Suprapubic skin (tissue), 4 donors: ENCODE data around the gene SPOP. TPM values are rescaled to one million over a fixed set of nuclear protein-coding genes. Genes with fewer than 3 reads are reported as not detected.
A peak's percentile ranks its signal among the peaks of the same experiment; 100 is the strongest.

Source experiments
- DNase-seq, 2 donors: peaks; one replicate each; pipeline ENCODE4 v3.0.0-alpha.2; 2019; ENCODE audit warnings: low spot score in 2 of 2
- H3K27ac ChIP-seq: fragments of 200-600 bp; sonication (generic); one replicate; pipeline ENCODE4 v1.5.1; 2019
- H3K27me3 ChIP-seq: fragments of 200-600 bp; sonication (generic); one replicate; pipeline ENCODE4 v1.5.1; 2019
- H3K36me3 ChIP-seq: fragments of 200-600 bp; sonication (generic); one replicate; pipeline ENCODE4 v1.5.1; 2019
- H3K4me1 ChIP-seq: fragments of 200-600 bp; sonication (generic); one replicate; pipeline ENCODE4 v1.5.1; 2019
- H3K4me3 ChIP-seq: fragments of 200-600 bp; sonication (generic); one replicate; pipeline ENCODE4 v1.5.1; 2019; ENCODE audit warnings: mild to moderate bottlenecking
- H3K9me3 ChIP-seq: fragments of 200-600 bp; sonication (generic); one replicate; pipeline ENCODE4 v1.5.1; 2019
- CTCF ChIP-seq, 2 donors: fragments of 200-600 bp in 1 of 2; fragments of 450-650 bp in 1 of 2; sonication (generic) in 1 of 2; IDR thresholded peaks; one replicate each; pipeline ENCODE4 v1.5.1; 2016 to 2019; ENCODE audit warnings: antibody characterized with exemption in 2 of 2, mild to moderate bottlenecking in 1 of 2, moderate library complexity in 1 of 2
- EP300 ChIP-seq: sonication (generic); formaldehyde crosslinking; IDR thresholded peaks from one replicate; pipeline ENCODE4 v1.6.1; 2017; ENCODE audit warnings: antibody characterized with exemption
- POLR2A ChIP-seq, 2 donors: fragments of 450-650 bp; IDR thresholded peaks; one replicate each; pipeline ENCODE4 v1.6.1; 2017; ENCODE audit warnings: antibody characterized with exemption in 2 of 2, mild to moderate bottlenecking in 2 of 2, moderate library complexity in 2 of 2
- POLR2AphosphoS5 ChIP-seq, 3 donors: sonication (generic); formaldehyde crosslinking; IDR thresholded peaks; one replicate each; pipeline ENCODE4 v1.6.1; 2017; ENCODE audit warnings: antibody characterized with exemption in 3 of 3
- WGBS: methylation state at CpG from one replicate; pipeline ENCODE4 v1.1.5; 2018; 5-methylcytosine and 5-hydroxymethylcytosine counted together
- total RNA-seq, 4 donors: library from RNA; depleted of rRNA; stranded (reverse); fragments of >200 nt; gene quantifications; one replicate each; pipeline ENCODE4 v1.1.0, GENCODE V29; 2016

The SPOP gene
- total RNA-seq, 4 donors from 2014 or later, result 26.1 to 59.3 (median 41.7) TPM

- TF ChIP-seq CTCF (IDR thresholded peaks at IDR 0.05) (no peak), EP300 (no peak), POLR2AphosphoS5 (IDR thresholded peaks at IDR 0.05) (no peak), POLR2A (IDR thresholded peaks at IDR 0.05) (no peak)
- Histone ChIP-seq H3K27me3 (no peaks in the 10 kb centered on the region), H3K27ac (no peak overlapping the region), H3K4me1 (peaks cover 3% of the 10 kb centered on the region), H3K36me3 (peaks cover 66% of the 10 kb centered on the region), H3K9me3 (no peaks in the 10 kb centered on the region), H3K4me3 (no peak overlapping the region)
- no peak for DNase-seq
- 61% methylated on average over 6 of the region's 6 CpGs for WGBS
Observed at GRCh38 chr17:49700960-49701359, 23.1 kb upstream of the SPOP start.

GRCh38 chr17:49699966-49700575 lies 22.2 kb upstream of the SPOP start:
- DNase-seq, result no peak
- peaks cover 58% of the 10 kb centered on the region for H3K36me3 ChIP-seq
- H3K27ac ChIP-seq, result no peak overlapping the region

GRCh38 chr17:49698005-49698404 lies 20.1 kb upstream of the SPOP start:
- peaks cover 8% of the 10 kb centered on the region for H3K4me1 ChIP-seq
- H3K4me3 ChIP-seq, result no peak overlapping the region
- H3K9me3 ChIP-seq, result no peaks in the 10 kb centered on the region
- no peak overlapping the region for H3K27ac ChIP-seq
- H3K27me3 ChIP-seq, result no peaks in the 10 kb centered on the region
- H3K36me3 ChIP-seq, result peaks cover 37% of the 10 kb centered on the region
- DNase-seq, result no peak
- TF ChIP-seq POLR2A (IDR thresholded peaks at IDR 0.05) (no peak), POLR2AphosphoS5 (IDR thresholded peaks at IDR 0.05) (no peak), EP300 (no peak), CTCF (IDR thresholded peaks at IDR 0.05) (no peak)
- WGBS, result 64% methylated on average over 6 of the region's 6 CpGs

More at GRCh38 chr17:49699966-49700575, 22.2 kb upstream of the SPOP start:
- no peaks in the 10 kb centered on the region for H3K27me3 ChIP-seq
- no peak for TF ChIP-seq CTCF (IDR thresholded peaks at IDR 0.05)
- TF ChIP-seq EP300, result no peak
- TF ChIP-seq POLR2A (IDR thresholded peaks at IDR 0.05), result no peak
- no peak for TF ChIP-seq POLR2AphosphoS5 (IDR thresholded peaks at IDR 0.05)
- no peak overlapping the region for H3K4me3 ChIP-seq
- H3K9me3 ChIP-seq, result no peaks in the 10 kb centered on the region
- peaks cover 7% of the 10 kb centered on the region for H3K4me1 ChIP-seq
- WGBS, result 66% methylated on average over 8 of the region's 8 CpGs

- H3K36me3 ChIP-seq, result peaks cover 20% of the 10 kb centered on the region
- H3K27ac ChIP-seq, result no peak overlapping the region
- 84% methylated on average over 8 of the region's 8 CpGs for WGBS
- TF ChIP-seq CTCF (IDR thresholded peaks at IDR 0.05) (no peak), POLR2AphosphoS5 (IDR thresholded peaks at IDR 0.05) (no peak)
- H3K27me3 ChIP-seq, result peaks cover 4% of the 10 kb centered on the region
- no peak overlapping the region for H3K4me3 ChIP-seq
- no peaks in the 10 kb centered on the region for H3K9me3 ChIP-seq
- H3K4me1 ChIP-seq, result peaks cover 8% of the 10 kb centered on the region
- no peak for DNase-seq
Observed at GRCh38 chr17:49696233-49696761, 18.4 kb upstream of the SPOP start.

GRCh38 chr17:49695698-49696232 lies 17.9 kb upstream of the SPOP start:
- Histone ChIP-seq H3K9me3 (no peaks in the 10 kb centered on the region), H3K4me3 (no peak overlapping the region), H3K27ac (no peak overlapping the region), H3K36me3 (peaks cover 15% of the 10 kb centered on the region), H3K4me1 (peaks cover 8% of the 10 kb centered on the region), H3K27me3 (peaks cover 4% of the 10 kb centered on the region)
- TF ChIP-seq POLR2AphosphoS5 (IDR thresholded peaks at IDR 0.05), result no peak
- TF ChIP-seq CTCF (IDR thresholded peaks at IDR 0.05), result peak in 1 of 2 donors; percentile 8
- 55% methylated on average over 5 of the region's 5 CpGs for WGBS
- no peak for DNase-seq
